ENCODE measurements around the gene ZNF407.
"Not testable (repeated sequence)": the region's sequence is repeated elsewhere in the genome, so short reads cannot be mapped to it uniquely, and the experiment has no call there.

ZNF407 gene

DNA sequence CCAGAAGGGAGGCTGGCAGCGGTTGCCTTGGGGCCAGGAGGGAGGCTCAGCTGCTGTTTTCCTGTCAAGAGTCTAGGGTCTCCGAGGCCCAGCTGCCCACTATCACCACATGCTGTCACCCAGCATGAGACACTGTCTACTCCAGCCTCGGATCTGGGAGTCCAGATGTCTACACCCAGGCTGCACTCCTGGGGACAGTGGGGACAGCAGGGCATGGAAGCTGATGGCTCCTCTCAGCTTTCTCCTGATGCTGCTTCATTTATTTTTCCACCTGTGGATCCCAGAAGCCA lies 477.3 kb downstream of the ZNF407 start:
- TF ChIP-seq, protein P1, sequence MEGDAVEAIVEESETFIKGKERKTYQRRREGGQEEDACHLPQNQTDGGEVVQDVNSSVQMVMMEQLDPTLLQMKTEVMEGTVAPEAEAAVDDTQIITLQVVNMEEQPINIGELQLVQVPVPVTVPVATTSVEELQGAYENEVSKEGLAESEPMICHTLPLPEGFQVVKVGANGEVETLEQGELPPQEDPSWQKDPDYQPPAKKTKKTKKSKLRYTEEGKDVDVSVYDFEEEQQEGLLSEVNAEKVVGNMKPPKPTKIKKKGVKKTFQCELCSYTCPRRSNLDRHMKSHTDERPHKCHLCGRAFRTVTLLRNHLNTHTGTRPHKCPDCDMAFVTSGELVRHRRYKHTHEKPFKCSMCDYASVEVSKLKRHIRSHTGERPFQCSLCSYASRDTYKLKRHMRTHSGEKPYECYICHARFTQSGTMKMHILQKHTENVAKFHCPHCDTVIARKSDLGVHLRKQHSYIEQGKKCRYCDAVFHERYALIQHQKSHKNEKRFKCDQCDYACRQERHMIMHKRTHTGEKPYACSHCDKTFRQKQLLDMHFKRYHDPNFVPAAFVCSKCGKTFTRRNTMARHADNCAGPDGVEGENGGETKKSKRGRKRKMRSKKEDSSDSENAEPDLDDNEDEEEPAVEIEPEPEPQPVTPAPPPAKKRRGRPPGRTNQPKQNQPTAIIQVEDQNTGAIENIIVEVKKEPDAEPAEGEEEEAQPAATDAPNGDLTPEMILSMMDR (IDR thresholded peaks at IDR 0.05; ENCODE audit: control insufficient read depth, extremely low read depth, insufficient read depth), result no peak
- no peak overlapping the region for H3K4me3 ChIP-seq (ENCODE audit: low read depth, low read length)
- DNase-seq (ENCODE audit: low read depth), result no peak

DNA sequence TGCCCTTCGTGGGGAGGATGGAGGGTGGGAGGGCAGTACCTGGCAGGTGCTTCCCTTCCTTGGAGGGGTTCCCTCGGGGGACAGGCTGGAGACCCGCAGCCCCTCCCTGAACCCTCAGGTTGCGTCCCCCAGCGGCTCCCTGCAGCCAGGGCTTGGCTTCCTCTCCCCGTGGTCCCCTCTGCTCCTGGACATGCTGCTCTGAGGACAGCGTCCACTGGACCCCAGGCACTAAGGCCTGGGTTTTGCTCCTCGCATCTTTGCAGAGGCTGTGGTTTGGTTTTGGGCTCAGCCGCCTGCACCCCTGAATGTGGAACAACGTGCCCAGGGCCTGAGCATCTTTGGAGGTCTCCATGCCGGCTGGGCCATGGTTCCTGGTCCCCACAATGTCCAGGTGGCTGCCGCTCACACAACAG lies 477.8 kb downstream of the ZNF407 start:
- H3K4me3 ChIP-seq (ENCODE audit: low read depth, low read length), result no peak overlapping the region
- TF ChIP-seq, protein P1 (IDR thresholded peaks at IDR 0.05; ENCODE audit: control insufficient read depth, extremely low read depth, insufficient read depth), result no peak
- DNase-seq (ENCODE audit: low read depth), result no peak

GRCh38 chr18:75076286-75076685 lies 478.6 kb downstream of the ZNF407 start:
- no peak for DNase-seq (ENCODE audit: low read depth)
- TF ChIP-seq, protein P1 (IDR thresholded peaks at IDR 0.05; ENCODE audit: control insufficient read depth, extremely low read depth, insufficient read depth), result no peak
- no peak overlapping the region for H3K4me3 ChIP-seq (ENCODE audit: low read depth, low read length)

DNA sequence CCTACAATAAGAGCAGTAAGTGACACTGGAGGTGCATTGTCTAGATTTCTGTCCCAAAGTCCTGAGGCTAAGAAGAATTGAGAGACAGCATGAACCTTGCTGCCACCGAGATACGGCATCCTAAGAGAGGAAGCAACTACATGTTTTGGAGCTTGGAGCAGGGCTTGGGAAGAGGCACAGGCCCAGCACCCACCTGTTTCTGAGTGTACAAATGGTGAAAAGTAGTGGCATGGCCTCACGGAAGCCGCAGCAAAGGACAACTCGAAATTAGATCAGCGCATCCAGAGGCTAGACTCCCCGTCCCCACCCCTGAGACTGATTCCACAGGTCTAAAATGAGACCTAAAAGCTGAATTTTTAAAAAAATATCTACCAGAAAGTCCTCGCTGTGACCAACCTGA lies 483.8 kb downstream of the ZNF407 start:
- TF ChIP-seq, protein P1 (IDR thresholded peaks at IDR 0.05; ENCODE audit: control insufficient read depth, extremely low read depth, insufficient read depth), result no peak

GRCh38 chr18:75083131-75083530 lies 485.5 kb downstream of the ZNF407 start:
- no peak for DNase-seq (ENCODE audit: low read depth)
- no peak overlapping the region for H3K4me3 ChIP-seq (ENCODE audit: low read depth, low read length)
- TF ChIP-seq, protein P1 (IDR thresholded peaks at IDR 0.05; ENCODE audit: control insufficient read depth, extremely low read depth, insufficient read depth), result no peak

More for the DNA sequence above, 483.8 kb downstream of the ZNF407 start:
- no peak for DNase-seq (ENCODE audit: low read depth)
- H3K4me3 ChIP-seq (ENCODE audit: low read depth, low read length), result no peak overlapping the region

DNA sequence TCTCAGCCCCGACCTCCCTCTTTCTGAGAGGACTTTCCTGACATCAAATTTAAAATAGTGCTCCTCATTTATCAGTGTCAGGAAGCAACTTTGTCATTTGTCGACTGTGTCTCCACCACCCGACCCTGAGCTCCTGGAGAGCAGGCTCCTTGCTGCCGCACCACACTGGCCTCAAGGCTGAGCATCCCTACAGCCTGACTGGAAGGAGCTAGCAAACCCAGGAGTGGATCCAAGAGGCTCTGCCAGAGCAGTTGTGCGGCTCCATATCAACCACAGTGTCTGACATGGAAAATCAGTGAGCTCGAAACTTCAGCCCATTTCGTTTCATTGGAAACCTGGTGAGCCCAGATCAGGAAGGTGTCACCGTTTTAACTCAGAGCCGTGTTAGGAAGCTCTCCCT lies 486.1 kb downstream of the ZNF407 start:
- TF ChIP-seq, protein P1 (IDR thresholded peaks at IDR 0.05; ENCODE audit: control insufficient read depth, extremely low read depth, insufficient read depth), result no peak
- no peak overlapping the region for H3K4me3 ChIP-seq (ENCODE audit: low read depth, low read length)
- no peak for DNase-seq (ENCODE audit: low read depth)

DNA sequence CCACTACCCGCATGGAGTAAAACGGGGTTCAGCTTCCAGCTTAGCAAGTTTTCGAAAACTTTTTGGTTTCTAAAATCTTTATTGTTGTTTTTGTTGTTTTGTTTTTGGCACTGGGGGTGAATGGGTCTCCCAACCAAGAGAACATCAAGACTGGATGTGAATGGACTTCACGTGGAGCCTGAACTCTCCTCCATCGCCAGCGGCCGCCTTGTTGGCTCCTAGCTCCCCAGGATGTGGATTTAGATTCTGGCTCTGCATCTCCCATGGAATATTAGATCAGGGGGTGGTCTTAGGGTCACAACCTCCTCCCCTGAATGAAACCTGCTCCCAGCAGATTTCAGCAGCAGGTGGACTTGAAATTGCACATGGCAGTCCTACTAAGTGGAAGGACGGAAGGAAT lies 488.0 kb downstream of the ZNF407 start:
- DNase-seq (ENCODE audit: low read depth); H3K4me3 ChIP-seq (ENCODE audit: low read depth, low read length): not testable (repeated sequence)
